ENCODE data around the gene CBLC. TPM values are rescaled to one million over a fixed set of nuclear protein-coding genes. Genes with fewer than 3 reads are reported as not detected.

Gene CBLC
- total RNA-seq, 6 donors from 2014 or later, result 2.9 to 10.5 (median 4.5) TPM

GRCh38 chr19:44806291-44806690 lies 28.6 kb downstream of the CBLC start:
- DNase-seq, result no peak
- Histone ChIP-seq H3K27me3 (no peaks in the 10 kb centered on the region), H3K4me3 (no peak overlapping the region), H3K4me1 (peaks cover 30 to 38% (median 33%) of the 10 kb centered on the region in 4 donors), H3K9me3 (no peaks in the 10 kb centered on the region), H3K27ac (peak overlapping the region in 1 of 4 donors; percentile 79), H3K36me3 (no peaks in the 10 kb centered on the region)
- no peak for ATAC-seq (ENCODE audit: low FRiP score in 2 of 2)
- TF ChIP-seq, protein P1, sequence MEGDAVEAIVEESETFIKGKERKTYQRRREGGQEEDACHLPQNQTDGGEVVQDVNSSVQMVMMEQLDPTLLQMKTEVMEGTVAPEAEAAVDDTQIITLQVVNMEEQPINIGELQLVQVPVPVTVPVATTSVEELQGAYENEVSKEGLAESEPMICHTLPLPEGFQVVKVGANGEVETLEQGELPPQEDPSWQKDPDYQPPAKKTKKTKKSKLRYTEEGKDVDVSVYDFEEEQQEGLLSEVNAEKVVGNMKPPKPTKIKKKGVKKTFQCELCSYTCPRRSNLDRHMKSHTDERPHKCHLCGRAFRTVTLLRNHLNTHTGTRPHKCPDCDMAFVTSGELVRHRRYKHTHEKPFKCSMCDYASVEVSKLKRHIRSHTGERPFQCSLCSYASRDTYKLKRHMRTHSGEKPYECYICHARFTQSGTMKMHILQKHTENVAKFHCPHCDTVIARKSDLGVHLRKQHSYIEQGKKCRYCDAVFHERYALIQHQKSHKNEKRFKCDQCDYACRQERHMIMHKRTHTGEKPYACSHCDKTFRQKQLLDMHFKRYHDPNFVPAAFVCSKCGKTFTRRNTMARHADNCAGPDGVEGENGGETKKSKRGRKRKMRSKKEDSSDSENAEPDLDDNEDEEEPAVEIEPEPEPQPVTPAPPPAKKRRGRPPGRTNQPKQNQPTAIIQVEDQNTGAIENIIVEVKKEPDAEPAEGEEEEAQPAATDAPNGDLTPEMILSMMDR (IDR thresholded peaks at IDR 0.05), result no peak
- no peak for TF ChIP-seq EP300 (IDR thresholded peaks at IDR 0.05)
- 87 to 91% methylated on average over 7 of the region's 7 CpGs for WGBS, 2 donors

GRCh38 chr19:44807162-44807561 lies 29.5 kb downstream of the CBLC start:
- H3K27me3 ChIP-seq, result no peaks in the 10 kb centered on the region
- H3K27ac ChIP-seq, result peak overlapping the region; percentile 78 to 90 (median 81)
- ATAC-seq (ENCODE audit: low FRiP score in 2 of 2) (peak; percentile 21 to 27), DNase-seq (peak in 1 of 2 donors; percentile 66)
- peaks cover 0 to 3% (median 0%) of the 10 kb centered on the region in 4 donors for H3K36me3 ChIP-seq
- WGBS, 2 donors, result 70 to 100% methylated on average over 2 to 5 of the region's 5 CpGs
- TF ChIP-seq EP300 (IDR thresholded peaks at IDR 0.05) (no peak), POLR2AphosphoS5 (IDR thresholded peaks at IDR 0.05) (peak in 1 of 2 donors; percentile 36)
- H3K9me3 ChIP-seq, result no peaks in the 10 kb centered on the region
- peaks cover 30 to 38% (median 33%) of the 10 kb centered on the region in 4 donors for H3K4me1 ChIP-seq
- H3K4me3 ChIP-seq, result no peak overlapping the region

GRCh38 chr19:44807652-44808462 lies 30.2 kb downstream of the CBLC start:
- peak overlapping the region in 3 of 4 donors; percentile 51 to 73 (median 72) for H3K4me3 ChIP-seq
- peaks cover 30 to 38% (median 33%) of the 10 kb centered on the region in 4 donors for H3K4me1 ChIP-seq
- H3K36me3 ChIP-seq, result peaks cover 0 to 7% (median 0%) of the 10 kb centered on the region in 4 donors
- peak in 1 of 2 donors; percentile 64 for TF ChIP-seq POLR2AphosphoS5 (IDR thresholded peaks at IDR 0.05)
- TF ChIP-seq EP300 (IDR thresholded peaks at IDR 0.05), result peak in 1 of 4 donors; percentile 77
- TF ChIP-seq POLR2A (IDR thresholded peaks at IDR 0.05), result no peak
- TF ChIP-seq, protein P1 (IDR thresholded peaks at IDR 0.05), result peak; percentile 30 to 64 (median 51)
- 21 to 25% methylated on average over 13 to 14 of the region's 14 CpGs for WGBS, 2 donors
- no peaks in the 10 kb centered on the region for H3K9me3 ChIP-seq
- H3K27ac ChIP-seq, result peak overlapping the region; percentile 78 to 90 (median 81)
- DNase-seq (peak in 1 of 2 donors; percentile 92), ATAC-seq (ENCODE audit: low FRiP score in 2 of 2) (peak; percentile 72 to 92)
- H3K27me3 ChIP-seq, result no peaks in the 10 kb centered on the region

GRCh38 chr19:44808463-44809371 lies 31.0 kb downstream of the CBLC start, which contains the start of gene BCAM:
Gene BCAM (plus strand): TSS chr19:44809103. CDS start chr19:44809125, 22 bp downstream.
- peaks cover 0 to 15% (median 5%) of the 10 kb centered on the region in 4 donors for H3K36me3 ChIP-seq
- H3K27me3 ChIP-seq, result no peaks in the 10 kb centered on the region
- peak; percentile 87 to 96 for DNase-seq
- WGBS, 2 donors, result 1 to 9% methylated on average over 13 to 24 of the region's 59 CpGs
- ATAC-seq (ENCODE audit: low FRiP score in 2 of 2), result peak; percentile 88 to 91
- TF ChIP-seq POLR2AphosphoS5 (IDR thresholded peaks at IDR 0.05) (peak; percentile 36 to 70), POLR2A (IDR thresholded peaks at IDR 0.05) (peak in 2 of 4 donors; percentile 35 to 78), EP300 (IDR thresholded peaks at IDR 0.05) (peak in 1 of 4 donors; percentile 30)
- TF ChIP-seq, protein P1 (IDR thresholded peaks at IDR 0.05), result no peak
- no peaks in the 10 kb centered on the region for H3K9me3 ChIP-seq
- H3K27ac ChIP-seq, result peak within 1 kb of the TSS; percentile 78 to 90 (median 81)
- H3K4me1 ChIP-seq, result peaks cover 30 to 38% (median 33%) of the 10 kb centered on the region in 4 donors
- H3K4me3 ChIP-seq, result peak within 1 kb of the TSS; percentile 48 to 73 (median 62)

Measured in upper lobe of left lung (tissue), 6 donors.